NCI-H446 treated with DMSO at 0.1 percent for 48 hours (cell line): ENCODE data around the gene KCNJ3.
"Not testable (repeated sequence)": the region's sequence is repeated elsewhere in the genome, so short reads cannot be mapped to it uniquely, and the experiment has no call there.

ENCODE experiments used
- DNase-seq: peaks from one replicate; lab custom pipeline; 2025; lab: John Stamatoyannopoulos, UW

The KCNJ3 gene

DNA sequence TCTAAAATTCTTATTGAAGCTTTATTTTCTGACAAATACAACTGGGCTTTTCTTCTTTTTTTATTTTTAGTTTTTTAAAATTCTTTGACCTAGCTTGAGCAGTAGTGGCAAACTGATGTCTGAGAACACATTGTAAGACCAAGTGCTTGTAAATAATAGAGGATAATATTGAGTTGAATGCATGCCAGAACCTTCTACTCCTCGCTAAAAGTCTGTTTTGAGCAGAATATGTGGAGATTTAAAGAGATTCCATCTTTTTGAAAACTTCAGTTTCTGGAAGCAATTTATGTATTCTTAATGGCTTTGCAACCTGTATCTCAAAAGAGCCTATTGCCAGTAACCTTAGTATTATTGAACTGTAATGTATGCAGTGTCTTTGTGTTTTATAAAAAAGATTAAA is 148.3 kb downstream of the KCNJ3 start:
- DNase-seq = no peak

DNA sequence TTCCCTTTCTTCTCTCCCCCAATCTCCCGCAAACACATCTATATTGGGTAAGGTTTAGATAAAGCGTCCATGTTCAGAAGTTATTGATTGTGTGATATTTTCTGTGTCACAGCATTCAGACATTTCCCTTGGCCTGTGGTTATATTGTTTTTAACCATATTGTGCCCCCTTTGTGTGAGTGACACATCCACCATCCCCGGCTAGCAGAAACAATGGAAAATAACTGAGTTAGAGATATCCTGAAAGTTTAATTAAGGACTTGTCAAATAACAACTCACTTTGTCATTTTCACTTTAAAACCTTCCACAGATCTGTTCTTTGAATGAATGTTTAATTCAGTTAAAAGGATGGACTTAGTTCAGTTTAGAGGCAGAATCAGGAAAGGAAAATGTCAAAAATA is 151.0 kb downstream of the KCNJ3 start:
- no peak for DNase-seq

DNA sequence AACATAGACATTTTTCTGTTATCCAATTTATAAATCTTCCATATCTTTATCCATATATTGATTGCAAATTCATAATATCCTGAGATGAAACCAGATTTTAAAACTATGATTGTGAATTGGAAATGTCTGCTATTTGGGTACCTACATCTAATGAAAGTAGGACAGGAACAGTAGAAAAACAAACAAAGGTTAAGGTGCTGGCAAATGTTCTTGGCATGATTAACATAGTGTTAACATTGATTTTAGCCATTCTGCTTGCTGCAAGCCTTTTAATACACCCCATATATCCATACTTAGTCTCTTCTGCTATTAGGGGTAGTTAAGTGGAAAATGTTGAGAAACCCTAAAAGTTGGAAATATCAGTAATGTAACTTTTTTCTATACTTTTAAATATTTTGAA is 152.0 kb downstream of the KCNJ3 start:
- DNase-seq = no peak

DNA sequence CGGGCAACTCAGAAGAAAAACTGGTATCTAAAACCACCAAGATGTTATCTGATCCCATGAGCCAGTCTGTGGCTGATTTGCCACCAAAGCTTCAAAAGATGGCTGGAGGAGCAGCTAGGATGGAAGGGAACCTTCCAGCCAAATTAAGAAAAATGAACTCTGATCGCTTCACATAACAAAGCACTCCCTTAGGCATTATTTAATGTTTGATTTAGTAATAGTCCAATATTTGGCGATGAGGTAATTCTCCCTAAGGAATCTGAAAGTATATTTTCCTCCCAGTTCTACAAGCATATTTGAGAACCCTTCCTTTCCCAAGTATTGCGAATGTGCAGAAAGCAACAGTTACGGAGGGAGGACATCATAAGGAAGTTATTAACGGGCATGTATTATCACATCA is 156.6 kb downstream of the KCNJ3 start:
- no peak for DNase-seq

DNA sequence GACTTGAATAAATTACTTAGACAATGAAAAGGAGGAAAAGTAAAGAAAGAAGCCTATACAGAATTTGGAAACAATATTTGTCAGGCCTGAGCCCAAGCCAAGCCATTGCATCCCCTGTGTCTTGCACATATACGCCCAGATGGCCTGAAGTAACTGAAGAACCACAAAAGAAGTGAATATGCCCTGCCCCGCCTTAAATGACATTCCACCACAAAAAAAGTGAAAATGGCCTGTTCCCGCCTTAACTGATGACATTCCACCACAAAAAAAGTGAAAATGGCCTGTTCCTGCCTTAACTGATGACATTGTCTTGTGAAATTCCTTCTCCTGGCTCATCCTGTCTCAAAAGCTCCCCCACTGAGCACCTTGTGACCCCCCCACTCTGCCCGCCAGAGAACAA is 168.7 kb downstream of the KCNJ3 start:
- DNase-seq = not testable (repeated sequence)

DNA sequence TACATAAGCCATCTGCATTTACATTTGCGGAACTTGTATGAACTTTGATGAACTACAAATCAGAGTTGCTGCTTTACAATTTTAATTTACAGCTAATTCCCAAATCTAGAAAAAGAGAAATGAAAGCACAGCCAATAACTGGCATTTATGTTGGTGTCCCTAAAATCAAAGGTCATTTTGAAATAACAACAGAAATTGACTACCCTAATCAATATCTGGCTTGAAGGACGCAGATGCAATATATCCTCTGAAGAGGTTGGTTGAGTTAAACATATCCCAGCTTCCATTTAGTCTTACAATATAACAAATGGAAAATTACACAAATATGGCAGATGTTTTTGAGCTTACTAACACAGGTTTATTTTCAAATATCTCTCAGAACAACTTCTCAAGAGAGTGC is 177.5 kb downstream of the KCNJ3 start:
- no peak for DNase-seq

DNA sequence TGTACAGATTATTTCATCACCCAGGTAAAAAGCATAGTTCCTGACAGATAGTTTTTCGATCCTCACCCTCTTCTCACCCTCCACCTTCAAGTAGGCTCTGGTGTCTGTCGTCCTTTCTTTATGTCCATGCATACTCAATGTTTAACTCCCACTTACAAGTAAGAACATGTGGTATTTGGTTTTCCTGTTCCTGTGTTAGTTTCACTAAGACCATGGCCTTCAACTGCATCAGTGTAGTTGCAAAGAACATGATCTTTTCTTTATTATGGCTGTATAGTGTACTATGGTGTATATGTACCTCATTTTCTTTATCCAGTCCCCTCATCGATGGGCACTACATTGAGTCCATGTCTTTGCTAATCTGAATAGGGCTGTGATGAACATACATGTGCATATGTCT is 184.2 kb downstream of the KCNJ3 start:
- DNase-seq = no peak

DNA sequence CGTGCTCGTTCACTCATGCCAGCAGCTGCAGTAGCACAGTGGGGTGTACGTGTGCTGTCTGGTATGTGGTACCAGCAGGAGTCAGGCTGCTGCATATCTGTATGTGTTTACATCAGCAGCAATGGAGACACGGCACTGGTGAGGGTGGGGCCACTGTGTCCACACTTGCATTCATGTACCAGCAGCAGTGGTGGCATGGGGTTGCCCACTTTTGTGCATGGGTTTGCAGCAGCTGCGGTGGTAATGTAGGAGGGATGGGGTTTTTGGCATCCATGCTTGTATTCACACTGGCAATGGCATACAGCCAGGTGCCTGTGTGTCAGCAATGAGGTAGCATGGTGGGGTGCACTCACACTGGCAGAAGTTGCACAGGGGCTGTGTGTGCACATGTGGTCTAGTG is 187.8 kb downstream of the KCNJ3 start:
- no peak for DNase-seq

DNA sequence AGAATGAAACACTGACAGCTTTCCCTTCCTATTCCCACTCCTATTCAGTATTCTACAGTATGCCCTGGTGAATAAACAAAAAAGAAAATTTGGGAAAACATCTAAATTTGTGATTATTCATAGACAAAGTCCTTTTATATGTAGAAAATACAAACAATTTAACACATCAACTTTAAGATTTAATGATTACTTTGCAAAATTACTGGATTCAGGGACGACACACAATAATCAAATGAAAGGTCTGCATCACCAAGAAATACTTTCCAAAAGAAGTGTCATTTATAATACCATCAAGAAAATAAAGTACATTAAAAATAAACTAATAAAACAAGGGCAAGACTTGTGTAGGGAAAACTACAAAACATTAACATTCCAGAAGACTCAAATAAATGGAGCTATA is 199.8 kb downstream of the KCNJ3 start:
- no peak for DNase-seq

DNA sequence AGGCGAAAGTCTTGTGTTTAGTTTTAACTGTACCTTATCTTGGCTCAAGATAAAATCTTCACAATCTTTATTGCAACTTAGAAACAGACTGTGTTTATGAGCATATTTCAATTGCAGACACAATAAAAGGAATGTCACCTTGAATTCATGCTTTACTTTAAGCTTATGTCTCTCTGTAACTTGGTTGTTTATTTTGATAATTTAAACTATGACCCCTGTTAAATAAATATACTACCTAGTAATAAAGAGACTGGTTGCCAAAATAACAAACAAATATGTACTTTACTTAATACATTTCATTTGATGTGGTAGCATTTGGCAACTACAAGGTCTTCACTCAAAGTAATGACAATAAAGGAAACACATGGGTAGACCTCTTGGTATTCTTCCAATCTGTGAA is 202.6 kb downstream of the KCNJ3 start:
- DNase-seq = no peak
